Activated CD4-positive, alpha-beta T cell treated with anti-CD3 and anti-CD28 coated beads, Interleukin-2, amount 50 U/mL, for 24 hours (primary cell): ENCODE results near the gene ARL5B.

Source experiments
- DNase-seq, 2 donors: peaks; one replicate each; pipeline ENCODE4 v3.0.0-alpha.2; 2020; ENCODE audit warnings: low read depth in 1 of 2, low spot score in 1 of 2

Gene ARL5B

GRCh38 chr10:18699849-18700840, 40.9 kb downstream of the ARL5B start:
- no peak for DNase-seq

GRCh38 chr10:18703521-18703920, 44.3 kb downstream of the ARL5B start:
- DNase-seq = no peak

GRCh38 chr10:18710201-18710653, 51.0 kb downstream of the ARL5B start:
- DNase-seq = no peak

- DNase-seq = no peak
Observed at GRCh38 chr10:18713077-18713476, 53.8 kb downstream of the ARL5B start.

- DNase-seq = no peak
Observed at GRCh38 chr10:18718991-18719390, 59.8 kb downstream of the ARL5B start.

GRCh38 chr10:18719811-18720210, 60.6 kb downstream of the ARL5B start:
- no peak for DNase-seq

GRCh38 chr10:18721067-18721466, 61.8 kb downstream of the ARL5B start:
- DNase-seq = no peak

- no peak for DNase-seq
Observed at GRCh38 chr10:18723801-18724200, 64.6 kb downstream of the ARL5B start.
